Esophagus squamous epithelium (tissue), 4 donors: ENCODE results near the gene SCARB1.

Source experiments
- CTCF ChIP-seq, 6 experiments: fragments of 450-650 bp in 4 of 6; fragments of 200-600 bp in 2 of 6; sonication (generic) in 2 of 6; IDR thresholded peaks; one replicate each; pipeline ENCODE4 v1.5.1; 2016 to 2019; ENCODE audit warnings: antibody characterized with exemption in 6 of 6, mild to moderate bottlenecking in 4 of 6, moderate library complexity in 4 of 6
- POLR2A ChIP-seq, 4 donors: fragments of 450-650 bp; IDR thresholded peaks; one replicate each; pipeline ENCODE4 v1.6.1; 2017; ENCODE audit warnings: antibody characterized with exemption in 4 of 4, mild to moderate bottlenecking in 4 of 4, moderate library complexity in 3 of 4

GRCh38 chr12:124808272-124808671, 55.4 kb downstream of the SCARB1 start:
- TF ChIP-seq CTCF (IDR thresholded peaks at IDR 0.05) = no peak
- no peak for TF ChIP-seq POLR2A (IDR thresholded peaks at IDR 0.05)
